Keratinocyte (primary cell): Measurements from ENCODE around the gene CAMK2G. TPM values are rescaled to one million over a fixed set of nuclear protein-coding genes. Genes with fewer than 3 reads are reported as not detected.

Experiments used
- DNase-seq: peaks from one replicate; pipeline ENCODE4 v3.0.0-alpha.2; 2011; ENCODE audit warnings: low read depth, missing footprints, low spot score
- FAIRE-seq: peaks from 2 replicates; lab custom pipeline; 2011; peaks lifted over from hg19 to GRCh38; lab: Jason Lieb, UNC
- H2AFZ ChIP-seq: 2 replicates; pipeline ENCODE4 v1.6.0; 2012; ENCODE audit warnings: low read length, control low read depth, inconsistent platforms; ENCODE audit not compliant: control insufficient read depth
- H3K27ac ChIP-seq: 2 replicates; pipeline ENCODE4 v1.5.1; 2011; ENCODE audit warnings: low read length; ENCODE audit not compliant: control insufficient read depth, insufficient read depth
- H3K27me3 ChIP-seq: 3 replicates; pipeline ENCODE4 v1.6.0; 2011; ENCODE audit warnings: low read length; ENCODE audit not compliant: control insufficient read depth, insufficient read depth; ENCODE audit errors: extremely low read depth
- H3K36me3 ChIP-seq, 2 experiments: 2 replicates in 1 of 2; 3 replicates in 1 of 2; pipeline ENCODE4 v1.5.1; 2011; ENCODE audit warnings: low read length in 2 of 2, mild to moderate bottlenecking in 1 of 2; ENCODE audit not compliant: control insufficient read depth in 2 of 2, insufficient read depth in 2 of 2; ENCODE audit errors: extremely low read depth in 1 of 2
- H3K4me1 ChIP-seq: 3 replicates; pipeline ENCODE4 v1.5.1; 2011; ENCODE audit warnings: low read length; ENCODE audit not compliant: control insufficient read depth, insufficient read depth; ENCODE audit errors: extremely low read depth
- H3K4me2 ChIP-seq: 3 replicates; pipeline ENCODE4 v1.6.0; 2011; ENCODE audit warnings: low read depth, low read length; ENCODE audit not compliant: control insufficient read depth, insufficient read depth; ENCODE audit errors: extremely low read depth
- H3K4me3 ChIP-seq, 3 experiments: fragments of 200-600 bp in 1 of 3; sonication (generic) in 1 of 3; 2 replicates in 2 of 3; 3 replicates in 1 of 3; pipeline ENCODE4 v1.5.1; 2011 to 2016; ENCODE audit warnings: low read length in 3 of 3, mild to moderate bottlenecking in 3 of 3, control low read depth in 2 of 3, inconsistent platforms in 1 of 3, low read depth in 1 of 3, mixed read lengths in 1 of 3, mixed run types in 1 of 3, moderate library complexity in 1 of 3; ENCODE audit not compliant: control insufficient read depth in 2 of 3, insufficient read depth in 2 of 3; ENCODE audit errors: extremely low read depth in 1 of 3
- H3K79me2 ChIP-seq: 2 replicates; pipeline ENCODE4 v1.6.0; 2012; ENCODE audit warnings: low read length; ENCODE audit not compliant: control insufficient read depth, insufficient read depth
- H3K9ac ChIP-seq: 3 replicates; pipeline ENCODE4 v1.6.0; 2011; ENCODE audit warnings: low read length; ENCODE audit not compliant: control insufficient read depth, insufficient read depth; ENCODE audit errors: extremely low read depth
- H3K9me1 ChIP-seq: 3 replicates; pipeline ENCODE4 v1.6.0; 2011; ENCODE audit warnings: low read length; ENCODE audit not compliant: control insufficient read depth, insufficient read depth; ENCODE audit errors: extremely low read depth
- H3K9me3 ChIP-seq: 2 replicates; pipeline ENCODE4 v1.5.1; 2012; ENCODE audit warnings: low read depth, low read length; ENCODE audit not compliant: control insufficient read depth
- H4K20me1 ChIP-seq: 3 replicates; pipeline ENCODE4 v1.6.0; 2011; ENCODE audit warnings: low read length; ENCODE audit not compliant: control insufficient read depth, insufficient read depth; ENCODE audit errors: extremely low read depth
- EZH2 ChIP-seq: IDR thresholded peaks from one replicate; pipeline ENCODE4 v1.6.1; 2012; ENCODE audit warnings: inconsistent platforms, mild to moderate bottlenecking, low read length, moderate library complexity
- dilution Hi-C: fragments of 300-500 bp; cut with MboI; formaldehyde crosslinking; loops from one replicate; pipeline ENCODE4 v1.7.0; 2020; ENCODE audit warnings: low sequenced_read_pairs; ENCODE audit not compliant: extremely low pct_ligation_motif_present
- polyA plus RNA-seq, 5 experiments: library from polyadenylated mRNA; depleted of rRNA in 3 of 5; stranded (reverse) in 3 of 5; stranded (forward) in 1 of 5; unstranded in 1 of 5; fragments of >200 nt; gene quantifications; 1 replicate in 1 of 5; 2 replicates in 3 of 5; 3 replicates in 1 of 5; pipeline versions ENCODE4 v1.2.1 to v1.2.3, GENCODE V29; 2011 to 2012; ENCODE audit warnings: missing spikeins in 2 of 5, low read depth in 1 of 5, low replicate concordance in 1 of 5
- TF ChIP-seq, protein P1 (sequence below), 3 experiments: IDR thresholded peaks in 1 of 3; conservative IDR thresholded peaks in 1 of 3; optimal IDR thresholded peaks in 1 of 3; 2 replicates in 2 of 3; 3 replicates in 1 of 3; pipeline versions ENCODE3 to v1.5.1; 2011; ENCODE audit warnings: low read length in 3 of 3, mild to moderate bottlenecking in 3 of 3, moderate library complexity in 2 of 3, control low read depth in 1 of 3, inconsistent platforms in 1 of 3; ENCODE audit not compliant: insufficient read depth in 2 of 3; ENCODE audit errors: extremely low read depth in 1 of 3

CAMK2G gene
- polyA plus RNA-seq, 1 donor (not counting 4 experiments of a cell fraction or from before 2014, with no cell fraction given): 17.6 TPM

DNA sequence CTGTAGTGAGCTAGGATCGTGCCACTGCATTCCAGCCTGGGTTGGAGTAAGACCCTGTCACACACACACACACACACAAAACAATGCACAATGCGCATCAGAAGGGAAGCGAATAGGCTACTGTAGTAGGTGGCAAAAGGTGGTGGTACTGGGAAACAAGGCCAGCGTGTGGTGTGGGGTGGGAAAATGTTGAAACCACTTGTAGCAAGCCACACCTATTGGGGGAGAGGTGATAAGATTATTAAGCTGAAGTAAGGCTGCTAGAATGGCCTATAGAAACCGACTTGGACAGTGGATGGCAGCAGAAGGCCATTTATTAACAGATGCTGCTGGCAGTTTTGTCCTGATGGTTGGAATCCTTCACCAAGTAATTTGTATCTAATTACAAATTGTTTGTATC lies 99.7 kb downstream of the CAMK2G start:
- H3K4me3 ChIP-seq: peak overlapping the region; percentile 34 to 74 (median 52)
- H3K9me3 ChIP-seq: no peaks in the 10 kb centered on the region
- H3K4me2 ChIP-seq: peak overlapping the region; percentile 82
- DNase-seq: no peak
- H2AFZ ChIP-seq: no peak overlapping the region
- dilution Hi-C loops: no loop called here
- H3K9me1 ChIP-seq: no peaks in the 10 kb centered on the region
- no peaks in the 10 kb centered on the region for H3K27me3 ChIP-seq
- TF ChIP-seq, protein P1, sequence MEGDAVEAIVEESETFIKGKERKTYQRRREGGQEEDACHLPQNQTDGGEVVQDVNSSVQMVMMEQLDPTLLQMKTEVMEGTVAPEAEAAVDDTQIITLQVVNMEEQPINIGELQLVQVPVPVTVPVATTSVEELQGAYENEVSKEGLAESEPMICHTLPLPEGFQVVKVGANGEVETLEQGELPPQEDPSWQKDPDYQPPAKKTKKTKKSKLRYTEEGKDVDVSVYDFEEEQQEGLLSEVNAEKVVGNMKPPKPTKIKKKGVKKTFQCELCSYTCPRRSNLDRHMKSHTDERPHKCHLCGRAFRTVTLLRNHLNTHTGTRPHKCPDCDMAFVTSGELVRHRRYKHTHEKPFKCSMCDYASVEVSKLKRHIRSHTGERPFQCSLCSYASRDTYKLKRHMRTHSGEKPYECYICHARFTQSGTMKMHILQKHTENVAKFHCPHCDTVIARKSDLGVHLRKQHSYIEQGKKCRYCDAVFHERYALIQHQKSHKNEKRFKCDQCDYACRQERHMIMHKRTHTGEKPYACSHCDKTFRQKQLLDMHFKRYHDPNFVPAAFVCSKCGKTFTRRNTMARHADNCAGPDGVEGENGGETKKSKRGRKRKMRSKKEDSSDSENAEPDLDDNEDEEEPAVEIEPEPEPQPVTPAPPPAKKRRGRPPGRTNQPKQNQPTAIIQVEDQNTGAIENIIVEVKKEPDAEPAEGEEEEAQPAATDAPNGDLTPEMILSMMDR (optimal IDR thresholded peaks at IDR 0.05 in 1 of 3, IDR thresholded peaks at IDR 0.05 in 1 of 3, conservative IDR thresholded peaks at IDR 0.05 in 1 of 3; ENCODE audit: extremely low read depth in 1 of 3, insufficient read depth in 2 of 3, low read length in 3 of 3): no peak
- no peak for TF ChIP-seq EZH2
- H3K27ac ChIP-seq: no peak overlapping the region
- peaks cover 5% of the 10 kb centered on the region for H4K20me1 ChIP-seq
- peaks cover 15 to 30% of the 10 kb centered on the region in 2 experiments for H3K36me3 ChIP-seq
- peaks cover 29% of the 10 kb centered on the region for H3K4me1 ChIP-seq
- peaks cover 36% of the 10 kb centered on the region for H3K79me2 ChIP-seq
- peak overlapping the region; percentile 29 for H3K9ac ChIP-seq
- no peak for FAIRE-seq

DNA sequence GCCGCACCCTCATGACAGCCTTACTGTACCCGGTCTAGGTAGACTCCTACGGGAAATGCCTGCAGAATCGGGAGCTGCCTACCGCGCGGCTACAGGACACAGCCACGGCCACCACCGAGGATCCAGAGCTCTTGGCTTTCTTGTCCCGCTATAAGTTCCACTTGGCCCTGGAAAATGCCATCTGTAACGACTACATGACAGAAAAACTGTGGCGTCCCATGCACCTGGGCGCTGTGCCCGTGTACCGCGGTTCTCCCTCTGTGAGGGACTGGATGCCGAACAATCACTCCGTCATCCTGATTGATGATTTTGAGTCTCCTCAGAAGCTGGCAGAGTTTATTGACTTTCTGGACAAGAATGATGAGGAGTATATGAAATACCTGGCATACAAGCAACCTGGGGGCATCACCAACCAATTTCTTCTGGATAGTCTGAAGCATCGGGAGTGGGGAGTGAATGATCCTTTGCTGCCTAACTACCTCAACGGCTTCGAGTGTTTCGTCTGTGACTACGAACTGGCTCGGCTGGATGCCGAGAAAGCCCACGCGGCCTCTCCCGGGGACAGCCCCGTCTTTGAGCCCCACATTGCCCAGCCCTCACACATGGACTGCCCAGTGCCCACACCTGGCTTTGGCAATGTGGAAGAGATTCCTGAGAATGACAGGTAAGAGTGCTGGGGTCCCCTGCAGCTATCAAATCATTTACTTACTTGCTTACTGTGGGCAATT lies 101.0 kb downstream of the CAMK2G start:
- Histone ChIP-seq H4K20me1 (peaks cover 5% of the 10 kb centered on the region), H3K9me1 (no peaks in the 10 kb centered on the region), H3K9me3 (no peaks in the 10 kb centered on the region), H3K27ac (peak overlapping the region; percentile 68), H3K27me3 (no peaks in the 10 kb centered on the region), H3K36me3 (peaks cover 24 to 35% of the 10 kb centered on the region in 2 experiments), H3K79me2 (peaks cover 36% of the 10 kb centered on the region), H2AFZ (peak overlapping the region; percentile 76), H3K4me2 (peak overlapping the region; percentile 82), H3K4me3 (peak overlapping the region; percentile 52 to 74 (median 73)), H3K9ac (peak overlapping the region; percentile 81), H3K4me1 (peaks cover 29% of the 10 kb centered on the region)
- dilution Hi-C loops: no loop called here
- FAIRE-seq (no peak), DNase-seq (no peak)
- TF ChIP-seq EZH2: no peak
- TF ChIP-seq, protein P1 (optimal IDR thresholded peaks at IDR 0.05 in 1 of 3, IDR thresholded peaks at IDR 0.05 in 1 of 3, conservative IDR thresholded peaks at IDR 0.05 in 1 of 3; ENCODE audit: extremely low read depth in 1 of 3, insufficient read depth in 2 of 3, low read length in 3 of 3): no peak
